Thoracic aorta (tissue), 2 donors: ENCODE measurements around the gene KCNA3. TPM values are rescaled to one million over a fixed set of nuclear protein-coding genes. Genes with fewer than 3 reads are reported as not detected.

ENCODE experiments used
- ATAC-seq: fragments of 150-250 bp; one replicate; pipeline ENCODE4 v1.8.0; 2017; ENCODE audit warnings: low read depth; ENCODE audit not compliant: insufficient number of reproducible peaks, low FRiP score
- DNase-seq: peaks from one replicate; pipeline ENCODE4 v3.0.0-alpha.2; 2020; ENCODE audit warnings: low spot score
- H3K27ac ChIP-seq, 2 donors: fragments of 200-600 bp; sonication (generic); 1 replicate in 1 of 2; 2 replicates in 1 of 2; pipeline ENCODE4 v1.5.1; 2016; ENCODE audit warnings: mild to moderate bottlenecking in 2 of 2, moderate library complexity in 2 of 2
- H3K27me3 ChIP-seq: fragments of 200-600 bp; sonication (generic); replicated peaks from 2 replicates; pipeline ENCODE4 v1.6.0; 2016; ENCODE audit warnings: mild to moderate bottlenecking; ENCODE audit not compliant: insufficient read depth
- H3K36me3 ChIP-seq: fragments of 200-600 bp; sonication (generic); one replicate; pipeline ENCODE4 v1.5.1; 2016
- H3K4me1 ChIP-seq, 2 donors: fragments of 200-600 bp; sonication (generic); 1 replicate in 1 of 2; 2 replicates in 1 of 2; pipeline versions ENCODE4 v1.5.1 to v1.6.0; 2016; ENCODE audit warnings: low read depth in 2 of 2, mild to moderate bottlenecking in 1 of 2; ENCODE audit not compliant: control insufficient read depth in 1 of 2
- H3K4me3 ChIP-seq: fragments of 200-600 bp; sonication (generic); 2 replicates; pipeline ENCODE4 v1.5.1; 2016; ENCODE audit warnings: mild to moderate bottlenecking
- H3K9me3 ChIP-seq: fragments of 200-600 bp; sonication (generic); 2 replicates; pipeline ENCODE4 v1.5.1; 2016
- total RNA-seq, 2 donors: library from RNA; depleted of rRNA; stranded (reverse); fragments of >200 nt; gene quantifications; one replicate each; pipeline versions ENCODE4 v1.1.0 to v1.2.3, GENCODE V29; 2016
- TF ChIP-seq, protein P1 (sequence below): fragments of 200-600 bp; sonication (generic); IDR thresholded peaks from one replicate; pipeline ENCODE4 v1.5.1; 2019; ENCODE audit warnings: antibody characterized with exemption

The KCNA3 gene
- total RNA-seq, 2 donors from 2014 or later, result 1.8 to 3.9 TPM

GRCh38 chr1:110690709-110691365 is 16.1 kb upstream of the KCNA3 start:
- Histone ChIP-seq H3K4me3 (no peak overlapping the region), H3K27me3 (no peaks in the 10 kb centered on the region), H3K27ac (no peak overlapping the region), H3K9me3 (no peaks in the 10 kb centered on the region), H3K4me1 (no peaks in the 10 kb centered on the region), H3K36me3 (no peaks in the 10 kb centered on the region)
- DNase-seq (no peak), ATAC-seq (no peak)
- TF ChIP-seq, protein P1, sequence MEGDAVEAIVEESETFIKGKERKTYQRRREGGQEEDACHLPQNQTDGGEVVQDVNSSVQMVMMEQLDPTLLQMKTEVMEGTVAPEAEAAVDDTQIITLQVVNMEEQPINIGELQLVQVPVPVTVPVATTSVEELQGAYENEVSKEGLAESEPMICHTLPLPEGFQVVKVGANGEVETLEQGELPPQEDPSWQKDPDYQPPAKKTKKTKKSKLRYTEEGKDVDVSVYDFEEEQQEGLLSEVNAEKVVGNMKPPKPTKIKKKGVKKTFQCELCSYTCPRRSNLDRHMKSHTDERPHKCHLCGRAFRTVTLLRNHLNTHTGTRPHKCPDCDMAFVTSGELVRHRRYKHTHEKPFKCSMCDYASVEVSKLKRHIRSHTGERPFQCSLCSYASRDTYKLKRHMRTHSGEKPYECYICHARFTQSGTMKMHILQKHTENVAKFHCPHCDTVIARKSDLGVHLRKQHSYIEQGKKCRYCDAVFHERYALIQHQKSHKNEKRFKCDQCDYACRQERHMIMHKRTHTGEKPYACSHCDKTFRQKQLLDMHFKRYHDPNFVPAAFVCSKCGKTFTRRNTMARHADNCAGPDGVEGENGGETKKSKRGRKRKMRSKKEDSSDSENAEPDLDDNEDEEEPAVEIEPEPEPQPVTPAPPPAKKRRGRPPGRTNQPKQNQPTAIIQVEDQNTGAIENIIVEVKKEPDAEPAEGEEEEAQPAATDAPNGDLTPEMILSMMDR, result no peak

DNA sequence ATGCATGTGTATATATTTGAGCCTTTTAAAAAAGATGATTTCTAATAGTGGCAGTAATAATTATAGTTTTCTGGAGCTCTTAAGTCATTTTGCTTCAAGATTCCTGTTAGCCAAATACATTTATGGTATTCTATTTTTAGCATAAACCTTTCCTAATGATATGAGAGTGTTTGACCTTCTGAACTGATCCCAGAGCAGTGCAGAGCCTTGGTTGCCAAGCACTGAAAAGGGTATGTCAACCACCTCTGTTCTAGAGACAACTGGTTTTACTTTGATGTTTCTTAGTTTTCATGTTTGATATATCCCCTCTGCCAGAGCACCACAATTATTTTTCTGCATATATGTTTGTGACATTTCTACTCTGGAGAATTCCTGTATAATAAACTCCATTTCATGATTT is 15.1 kb upstream of the KCNA3 start:
- no peak for ATAC-seq
- no peaks in the 10 kb centered on the region for H3K27me3 ChIP-seq
- no peak for DNase-seq
- no peaks in the 10 kb centered on the region for H3K4me1 ChIP-seq
- H3K9me3 ChIP-seq, result no peaks in the 10 kb centered on the region
- no peaks in the 10 kb centered on the region for H3K36me3 ChIP-seq
- H3K27ac ChIP-seq, result no peak overlapping the region
- no peak overlapping the region for H3K4me3 ChIP-seq
- TF ChIP-seq, protein P1, result no peak

GRCh38 chr1:110688514-110688913 is 13.8 kb upstream of the KCNA3 start:
- Histone ChIP-seq H3K36me3 (no peaks in the 10 kb centered on the region), H3K4me3 (no peak overlapping the region), H3K27me3 (no peaks in the 10 kb centered on the region), H3K4me1 (no peaks in the 10 kb centered on the region), H3K9me3 (no peaks in the 10 kb centered on the region), H3K27ac (no peak overlapping the region)
- ATAC-seq (no peak), DNase-seq (no peak)
- TF ChIP-seq, protein P1, result no peak

GRCh38 chr1:110687250-110687649 is 12.5 kb upstream of the KCNA3 start:
- TF ChIP-seq, protein P1, result no peak
- Histone ChIP-seq H3K4me3 (no peak overlapping the region), H3K36me3 (no peaks in the 10 kb centered on the region), H3K4me1 (no peaks in the 10 kb centered on the region), H3K27ac (no peak overlapping the region), H3K27me3 (no peaks in the 10 kb centered on the region), H3K9me3 (no peaks in the 10 kb centered on the region)
- ATAC-seq (no peak), DNase-seq (no peak)

GRCh38 chr1:110686188-110686587 is 11.4 kb upstream of the KCNA3 start:
- TF ChIP-seq, protein P1, result no peak
- H3K9me3 ChIP-seq, result no peaks in the 10 kb centered on the region
- no peaks in the 10 kb centered on the region for H3K27me3 ChIP-seq
- H3K4me3 ChIP-seq, result no peak overlapping the region
- H3K36me3 ChIP-seq, result no peaks in the 10 kb centered on the region
- ATAC-seq (no peak), DNase-seq (no peak)
- no peak overlapping the region for H3K27ac ChIP-seq
- no peaks in the 10 kb centered on the region for H3K4me1 ChIP-seq
